Prostate gland (tissue), 2 donors: ENCODE data around the gene RRP7A. TPM values are rescaled to one million over a fixed set of nuclear protein-coding genes. Genes with fewer than 3 reads are reported as not detected.
"Not testable (repeated sequence)": the region's sequence is repeated elsewhere in the genome, so short reads cannot be mapped to it uniquely, and the experiment has no call there.

Source experiments
- DNase-seq: peaks from one replicate; pipeline ENCODE4 v3.0.0-alpha.2; 2019; ENCODE audit warnings: low spot score
- H3K27ac ChIP-seq, 2 donors: fragments of 200-600 bp; sonication (generic); 2 replicates each; pipeline ENCODE4 v1.5.1; 2017 to 2019
- H3K27me3 ChIP-seq: fragments of 200-600 bp; sonication (generic); replicated peaks from 2 replicates; pipeline ENCODE4 v1.5.1; 2019; ENCODE audit not compliant: insufficient read depth
- H3K36me3 ChIP-seq, 2 donors: fragments of 200-600 bp; sonication (generic); 1 replicate in 1 of 2; 2 replicates in 1 of 2; pipeline versions ENCODE4 v1.5.1 to v1.8.1; 2017 to 2019
- H3K4me1 ChIP-seq: fragments of 200-600 bp; sonication (generic); replicated peaks from 2 replicates; pipeline ENCODE4 v1.5.1; 2019
- H3K4me3 ChIP-seq, 2 donors: fragments of 200-600 bp; sonication (generic); 2 replicates each; pipeline ENCODE4 v1.5.1; 2017 to 2019
- H3K9me3 ChIP-seq: fragments of 200-600 bp; sonication (generic); 2 replicates; pipeline ENCODE4 v1.5.1; 2017
- POLR2A ChIP-seq: fragments of 450-650 bp; IDR thresholded peaks from one replicate; pipeline ENCODE4 v1.6.1; 2016; ENCODE audit warnings: antibody characterized with exemption, mild to moderate bottlenecking
- POLR2AphosphoS5 ChIP-seq: sonication (generic); formaldehyde crosslinking; IDR thresholded peaks from one replicate; pipeline ENCODE4 v1.6.1; 2017; ENCODE audit warnings: antibody characterized with exemption
- WGBS: methylation state at CpG from one replicate; pipeline ENCODE4 v1.1.5; 2018; 5-methylcytosine and 5-hydroxymethylcytosine counted together
- intact Hi-C: fragments of 100-400 bp; cut with DNase I; formaldehyde crosslinking; loops from one replicate; pipeline ENCODE4 v1.14.2; 2022
- total RNA-seq, 2 donors: library from RNA; depleted of rRNA; stranded (reverse); fragments of >200 nt; gene quantifications; one replicate each; pipeline ENCODE4 v1.1.0, GENCODE V29; 2016
- TF ChIP-seq, protein P1 (sequence below), 4 experiments: fragments of 200-600 bp in 2 of 4; fragments of 450-650 bp in 2 of 4; sonication (generic) in 2 of 4; IDR thresholded peaks; 1 replicate in 3 of 4; 2 replicates in 1 of 4; pipeline ENCODE4 v1.5.1; 2016 to 2019; ENCODE audit warnings: antibody characterized with exemption in 4 of 4, mild to moderate bottlenecking in 2 of 4, moderate library complexity in 2 of 4

RRP7A gene
- total RNA-seq, 2 donors from 2014 or later: 32.4 to 41.5 TPM

- DNase-seq: not testable (repeated sequence)
- WGBS: 24% methylated on average over 11 of the region's 11 CpGs
Observed at GRCh38 chr22:42539236-42539771, 19.7 kb upstream of the RRP7A start.

GRCh38 chr22:42537199-42537831, 17.7 kb upstream of the RRP7A start:
- H3K27me3 ChIP-seq, intact Hi-C loops, H3K36me3 ChIP-seq, H3K4me1 ChIP-seq, H3K9me3 ChIP-seq, H3K4me3 ChIP-seq, DNase-seq: not testable (repeated sequence)
- WGBS: 58% methylated on average over 9 of the region's 14 CpGs
- H3K27ac ChIP-seq: peak overlapping the region; percentile 80 to 87

More at GRCh38 chr22:42539236-42539771, 19.7 kb upstream of the RRP7A start:
- H3K27ac ChIP-seq: peak overlapping the region; percentile 80 to 87
- H3K9me3 ChIP-seq, H3K4me3 ChIP-seq, H3K36me3 ChIP-seq, H3K27me3 ChIP-seq, H3K4me1 ChIP-seq, intact Hi-C loops: not testable (repeated sequence)
- peak; percentile 68 for TF ChIP-seq POLR2AphosphoS5

- H3K27me3 ChIP-seq, DNase-seq, H3K4me1 ChIP-seq, H3K36me3 ChIP-seq, H3K9me3 ChIP-seq, H3K4me3 ChIP-seq, intact Hi-C loops: not testable (repeated sequence)
- peak overlapping the region; percentile 80 to 87 for H3K27ac ChIP-seq
- WGBS: 96% methylated on average over 18 of the region's 18 CpGs
Observed at GRCh38 chr22:42536634-42537033, 17.0 kb upstream of the RRP7A start.

DNA sequence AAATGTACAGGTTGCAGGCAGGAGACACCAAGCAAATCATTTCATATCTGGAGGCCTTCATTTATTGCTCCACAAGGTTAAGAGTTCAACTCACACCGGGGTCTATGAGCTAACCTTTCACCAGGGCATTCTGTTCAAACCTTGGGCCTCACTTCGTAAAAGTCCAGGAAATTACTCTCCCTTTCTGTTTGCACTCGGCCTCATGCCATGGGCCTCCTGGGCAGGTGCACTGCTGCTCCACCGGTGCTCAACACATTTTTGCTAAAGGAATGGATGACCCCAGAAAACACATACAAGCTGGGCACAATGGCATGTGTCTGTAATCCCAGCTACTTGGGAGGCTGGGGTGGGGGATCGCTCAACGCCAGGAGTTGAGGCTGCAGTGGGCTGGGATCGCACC, 16.6 kb upstream of the RRP7A start:
- WGBS: 85% methylated on average over 7 of the region's 7 CpGs
- H3K27ac ChIP-seq: peak overlapping the region; percentile 80 to 87

DNA sequence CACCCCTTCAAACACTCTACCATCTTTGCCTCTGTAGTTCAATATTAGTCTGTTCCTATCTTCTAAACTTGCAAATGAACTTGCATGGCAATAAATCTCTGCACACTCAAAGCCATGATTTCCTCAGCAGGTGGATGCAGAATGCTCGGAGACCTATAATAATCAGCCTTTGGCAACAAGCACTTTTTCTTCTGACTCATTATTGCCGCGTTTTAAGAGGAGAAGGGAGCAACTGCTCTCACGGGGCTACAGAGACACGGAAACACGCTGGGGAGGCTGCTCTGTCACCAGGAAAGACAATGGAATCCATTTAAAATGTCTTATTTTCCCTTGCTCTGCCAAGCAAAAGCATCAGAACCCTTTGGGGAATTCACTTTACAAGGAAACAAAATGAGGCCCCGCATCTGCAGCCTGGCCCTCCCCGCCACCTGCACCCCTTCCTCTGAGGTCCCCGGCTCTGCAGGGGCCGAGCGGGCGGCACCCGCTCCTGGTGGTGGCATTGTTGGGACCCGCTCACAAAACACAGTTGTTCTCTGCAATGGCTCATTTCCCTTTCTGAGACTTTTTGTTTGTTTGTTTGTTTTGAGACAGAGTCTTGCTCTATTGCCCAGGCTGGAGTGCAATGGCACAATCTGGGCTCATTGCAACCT, 15.6 kb upstream of the RRP7A start:
- H3K36me3 ChIP-seq, H3K4me3 ChIP-seq, H3K9me3 ChIP-seq, DNase-seq, H3K4me1 ChIP-seq, H3K27ac ChIP-seq, H3K27me3 ChIP-seq, intact Hi-C loops: not testable (repeated sequence)
- WGBS: 48% methylated on average over 4 of the region's 14 CpGs

More for the DNA sequence above, 16.6 kb upstream of the RRP7A start:
- no peak for TF ChIP-seq POLR2A
- TF ChIP-seq, protein P1, sequence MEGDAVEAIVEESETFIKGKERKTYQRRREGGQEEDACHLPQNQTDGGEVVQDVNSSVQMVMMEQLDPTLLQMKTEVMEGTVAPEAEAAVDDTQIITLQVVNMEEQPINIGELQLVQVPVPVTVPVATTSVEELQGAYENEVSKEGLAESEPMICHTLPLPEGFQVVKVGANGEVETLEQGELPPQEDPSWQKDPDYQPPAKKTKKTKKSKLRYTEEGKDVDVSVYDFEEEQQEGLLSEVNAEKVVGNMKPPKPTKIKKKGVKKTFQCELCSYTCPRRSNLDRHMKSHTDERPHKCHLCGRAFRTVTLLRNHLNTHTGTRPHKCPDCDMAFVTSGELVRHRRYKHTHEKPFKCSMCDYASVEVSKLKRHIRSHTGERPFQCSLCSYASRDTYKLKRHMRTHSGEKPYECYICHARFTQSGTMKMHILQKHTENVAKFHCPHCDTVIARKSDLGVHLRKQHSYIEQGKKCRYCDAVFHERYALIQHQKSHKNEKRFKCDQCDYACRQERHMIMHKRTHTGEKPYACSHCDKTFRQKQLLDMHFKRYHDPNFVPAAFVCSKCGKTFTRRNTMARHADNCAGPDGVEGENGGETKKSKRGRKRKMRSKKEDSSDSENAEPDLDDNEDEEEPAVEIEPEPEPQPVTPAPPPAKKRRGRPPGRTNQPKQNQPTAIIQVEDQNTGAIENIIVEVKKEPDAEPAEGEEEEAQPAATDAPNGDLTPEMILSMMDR (IDR thresholded peaks at IDR 0.05): no peak
- DNase-seq: no peak
- intact Hi-C loops: no loop called here
- Histone ChIP-seq H3K4me1 (peaks cover 4% of the 10 kb centered on the region), H3K36me3 (no peaks in the 10 kb centered on the region), H3K27me3 (no peaks in the 10 kb centered on the region), H3K9me3 (no peaks in the 10 kb centered on the region), H3K4me3 (no peak overlapping the region)

DNA sequence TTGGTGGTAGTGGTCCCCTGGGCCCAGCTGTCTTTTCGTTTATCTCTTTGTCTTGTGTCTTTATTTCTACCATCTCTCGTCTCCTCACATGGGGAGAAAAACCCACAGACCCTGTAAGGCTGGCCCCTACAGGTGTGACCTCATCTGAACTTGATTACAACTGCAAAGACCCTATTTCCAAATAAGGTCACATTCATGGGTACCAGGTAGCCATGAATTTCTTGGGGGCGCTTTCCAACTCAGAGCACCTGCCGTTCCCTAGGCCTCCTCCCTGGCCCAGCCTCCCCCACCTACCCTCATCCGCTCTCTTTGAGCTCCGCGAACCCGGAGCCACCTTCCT, 14.0 kb upstream of the RRP7A start:
- TF ChIP-seq POLR2A (no peak), POLR2AphosphoS5 (no peak)
- TF ChIP-seq, protein P1 (IDR thresholded peaks at IDR 0.05): no peak
- H3K9me3 ChIP-seq: no peaks in the 10 kb centered on the region
- 93% methylated on average over 8 of the region's 8 CpGs for WGBS
- H3K4me3 ChIP-seq: no peak overlapping the region
- intact Hi-C loops: no loop called here
- no peaks in the 10 kb centered on the region for H3K27me3 ChIP-seq
- no peak overlapping the region for H3K27ac ChIP-seq
- DNase-seq: no peak
- peaks cover 4% of the 10 kb centered on the region for H3K4me1 ChIP-seq
- H3K36me3 ChIP-seq: no peaks in the 10 kb centered on the region

DNA sequence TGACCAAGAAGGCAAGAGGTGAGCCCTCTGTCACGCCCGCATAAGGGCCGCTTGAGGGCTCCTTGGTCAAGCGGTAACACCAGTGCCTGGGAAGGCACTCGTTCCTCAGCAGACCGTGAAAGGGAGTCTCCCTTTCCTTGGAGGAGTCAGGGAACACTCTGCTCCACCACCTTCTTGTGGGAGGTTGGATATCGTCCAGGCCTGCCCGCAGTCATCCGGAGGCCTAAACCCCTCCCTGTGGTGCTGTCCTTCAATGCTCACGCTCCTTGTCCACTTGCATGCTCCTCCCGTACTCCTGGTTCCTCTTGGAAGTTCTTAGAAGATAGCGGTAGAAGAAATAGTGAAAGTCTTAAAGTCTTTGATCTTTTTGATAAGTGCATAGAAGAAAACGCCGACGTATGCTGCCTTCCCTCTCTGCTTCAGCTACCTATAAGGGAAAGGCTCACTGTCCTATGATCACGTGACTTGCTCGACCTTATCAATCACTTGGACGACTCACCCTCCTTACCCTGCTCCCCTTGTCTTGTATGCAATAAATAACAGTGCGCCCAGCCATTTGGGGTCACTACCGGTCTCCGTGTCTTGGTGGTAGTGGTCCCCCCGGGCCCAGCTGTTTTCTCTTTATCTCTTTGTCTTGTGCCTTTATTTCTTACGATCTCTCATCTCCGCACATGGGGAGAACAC, 11.9 kb upstream of the RRP7A start:
- H3K4me1 ChIP-seq, intact Hi-C loops, H3K27ac ChIP-seq, H3K4me3 ChIP-seq, H3K9me3 ChIP-seq, H3K27me3 ChIP-seq, H3K36me3 ChIP-seq, DNase-seq: not testable (repeated sequence)
- 85% methylated on average over 24 of the region's 24 CpGs for WGBS

- H3K27ac ChIP-seq, H3K27me3 ChIP-seq, intact Hi-C loops, H3K4me3 ChIP-seq, DNase-seq, H3K4me1 ChIP-seq, H3K9me3 ChIP-seq, H3K36me3 ChIP-seq: not testable (repeated sequence)
- WGBS: 80% methylated on average over 8 of the region's 8 CpGs
Observed at GRCh38 chr22:42529435-42529834, 9.8 kb upstream of the RRP7A start.
